GM19438 (cell line): ENCODE results near the gene ID1.
"Not testable (repeated sequence)": the region's sequence is repeated elsewhere in the genome, so short reads cannot be mapped to it uniquely, and the experiment has no call there.

Experiments
- ATAC-seq: cut with Tn5 transposase; IDR thresholded peaks from one replicate; pipeline ENCODE4 v1.9.1; 2021; ENCODE audit warnings: low read depth; ENCODE audit not compliant: unreplicated experiment

The ID1 gene

DNA sequence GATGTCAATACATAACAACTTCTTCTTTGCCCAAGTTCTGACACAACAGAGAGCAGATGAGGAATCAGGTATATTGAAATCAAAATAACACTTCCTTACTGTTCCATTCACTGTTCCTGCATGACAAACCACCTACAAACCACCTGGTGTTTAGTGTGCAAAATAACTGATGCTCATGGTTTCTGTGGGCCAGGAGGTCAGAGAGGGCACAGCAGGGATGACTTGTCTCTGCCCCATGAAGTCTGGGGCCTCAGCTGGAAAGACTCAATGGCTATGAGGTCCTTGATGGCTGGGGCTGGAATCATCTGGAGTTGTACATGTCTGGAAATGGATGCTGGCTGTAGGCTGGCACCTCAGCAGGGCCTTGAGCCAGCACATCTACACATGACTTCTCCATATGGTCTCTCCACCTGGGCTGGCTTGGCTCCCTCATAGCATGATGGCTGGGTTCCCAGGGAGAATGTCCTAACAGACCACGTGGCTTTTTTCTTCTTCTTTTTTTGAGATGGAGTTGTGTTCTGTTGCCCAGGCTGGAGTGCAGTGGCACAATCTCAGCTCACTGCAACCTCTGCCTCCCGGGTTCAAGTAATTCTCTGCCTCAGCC, 25.2 kb downstream of the ID1 start:
- no peak for ATAC-seq

DNA sequence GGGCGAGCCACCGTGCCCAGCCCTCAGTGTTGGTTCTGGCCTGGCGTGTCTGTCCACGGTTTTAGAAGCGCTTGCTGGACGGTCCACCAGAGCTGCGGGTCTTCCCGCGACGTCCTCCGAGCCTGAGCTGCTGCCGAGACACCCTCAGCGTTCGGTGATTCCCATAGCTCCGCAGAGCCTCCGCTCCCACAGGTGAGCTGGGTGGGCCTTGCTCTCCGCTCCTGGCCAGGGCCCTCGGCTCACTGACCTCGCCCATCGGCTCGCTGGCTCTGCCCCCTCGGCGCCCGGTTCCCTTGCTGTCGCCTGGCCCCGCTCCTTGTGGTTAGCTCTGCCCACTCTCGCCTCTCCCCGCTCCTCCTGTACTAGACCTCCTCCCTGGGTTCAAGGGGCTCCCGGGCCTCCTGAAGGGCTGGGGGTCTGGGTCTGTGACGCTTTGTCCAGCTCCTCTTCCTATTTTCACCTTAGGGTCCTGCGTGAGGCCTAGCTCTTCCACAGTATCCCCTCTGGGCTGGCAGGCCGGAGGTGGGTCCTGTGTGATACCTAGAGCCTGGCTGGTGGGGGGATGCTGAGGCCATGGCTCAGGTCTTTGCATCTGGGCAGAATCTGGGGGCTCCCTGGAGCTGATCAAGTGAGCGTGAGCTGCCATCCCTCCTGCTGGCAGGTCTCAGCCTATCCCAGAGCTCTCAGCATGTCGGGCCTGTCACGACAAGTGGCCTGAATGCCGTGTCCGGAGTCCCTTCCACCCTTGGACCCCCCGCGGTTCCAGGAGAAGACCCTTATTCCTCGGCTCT, 27.7 kb downstream of the ID1 start:
- no peak for ATAC-seq

DNA sequence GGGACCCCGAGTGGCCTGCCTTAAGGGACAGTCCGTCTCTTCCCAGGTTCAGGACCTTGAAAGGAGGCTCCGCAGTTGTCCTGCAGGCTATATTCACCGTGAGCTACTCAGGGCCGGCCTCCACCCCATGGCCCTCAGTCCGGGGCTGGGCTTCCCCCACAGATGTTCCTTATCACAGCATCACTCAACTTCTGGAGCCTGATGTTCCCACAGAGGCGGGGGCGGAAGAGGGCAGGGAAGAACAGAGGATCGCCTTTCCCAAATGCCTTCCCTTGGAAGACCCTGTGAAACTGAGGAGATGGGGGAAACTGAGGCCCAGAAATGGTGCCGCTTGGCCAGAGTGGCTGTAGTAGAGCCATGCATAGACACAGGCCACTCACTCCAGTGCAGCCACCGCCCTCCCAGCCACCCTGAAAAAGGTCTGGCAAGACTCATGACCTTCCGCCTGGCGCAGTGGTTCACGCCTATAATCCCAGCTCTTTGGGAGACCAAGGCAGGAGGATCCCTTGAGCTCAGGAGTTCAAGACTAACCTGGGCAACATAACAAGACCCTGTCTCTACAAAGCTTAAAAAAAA, 28.3 kb downstream of the ID1 start:
- no peak for ATAC-seq

DNA sequence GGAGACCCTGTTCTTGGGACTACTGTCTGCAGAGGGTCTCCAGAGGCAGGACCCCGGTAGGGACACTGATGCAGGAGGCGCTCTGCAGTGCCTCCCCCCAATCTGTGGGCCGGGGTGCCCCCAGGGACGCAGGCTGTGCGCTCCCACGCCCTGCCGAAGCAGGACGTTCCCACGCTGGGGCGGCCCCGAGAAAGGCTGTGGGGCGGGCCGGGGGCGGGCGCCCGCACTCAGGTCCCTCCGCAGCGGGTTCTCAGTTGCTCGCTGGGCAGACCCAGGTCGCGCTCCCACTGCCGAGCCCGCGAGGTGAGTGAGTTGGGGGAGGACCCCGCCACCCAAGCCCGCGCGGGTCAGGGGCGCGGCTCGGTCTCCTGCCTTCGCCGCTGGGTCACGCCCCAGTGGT, 32.6 kb downstream of the ID1 start, which contains the start of gene COX4I2:
TSS of gene COX4I2 (plus strand) at position 253 of the 400 bp plus-strand sequence. CDS start 1,106 bp downstream, outside the sequence.
- ATAC-seq, result no peak

DNA sequence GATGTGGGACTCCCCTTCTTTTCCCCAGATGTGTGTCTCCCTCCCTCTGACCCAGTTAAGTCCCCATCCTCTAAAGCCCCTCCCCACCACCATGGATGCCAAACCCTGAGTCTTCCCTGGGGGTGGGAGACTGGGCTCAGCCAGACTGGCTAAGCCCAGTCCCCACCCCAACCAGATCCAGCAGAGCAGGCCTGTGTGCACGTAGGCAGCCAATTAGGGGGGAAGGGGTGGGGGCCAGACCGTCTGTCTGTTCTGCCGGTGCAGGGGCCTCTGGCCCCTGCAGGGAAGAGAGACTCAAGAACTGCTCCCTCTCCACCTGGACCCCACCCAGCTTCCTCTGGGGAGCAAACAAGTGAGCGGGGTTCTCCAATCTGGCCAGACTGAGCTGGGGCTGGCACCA, 33.2 kb downstream of the ID1 start:
- no peak for ATAC-seq

DNA sequence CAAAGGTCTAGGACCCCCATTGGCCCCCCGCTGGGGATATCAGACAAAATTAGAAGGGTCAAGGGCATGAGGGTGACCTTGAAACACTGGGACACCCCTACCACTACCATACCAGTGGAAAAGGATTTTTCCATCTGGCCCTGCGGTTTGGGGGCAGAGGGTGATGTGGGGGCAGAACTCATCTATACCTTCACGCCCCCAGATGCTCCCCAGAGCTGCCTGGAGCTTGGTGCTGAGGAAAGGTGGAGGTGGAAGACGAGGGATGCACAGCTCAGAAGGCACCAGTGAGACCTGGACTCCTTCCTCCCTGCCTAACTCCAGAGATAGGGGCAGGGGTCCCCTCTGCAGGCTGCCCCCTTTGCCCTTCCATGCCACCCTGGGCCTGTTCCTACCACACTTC, 33.7 kb downstream of the ID1 start:
- ATAC-seq, result no peak

DNA sequence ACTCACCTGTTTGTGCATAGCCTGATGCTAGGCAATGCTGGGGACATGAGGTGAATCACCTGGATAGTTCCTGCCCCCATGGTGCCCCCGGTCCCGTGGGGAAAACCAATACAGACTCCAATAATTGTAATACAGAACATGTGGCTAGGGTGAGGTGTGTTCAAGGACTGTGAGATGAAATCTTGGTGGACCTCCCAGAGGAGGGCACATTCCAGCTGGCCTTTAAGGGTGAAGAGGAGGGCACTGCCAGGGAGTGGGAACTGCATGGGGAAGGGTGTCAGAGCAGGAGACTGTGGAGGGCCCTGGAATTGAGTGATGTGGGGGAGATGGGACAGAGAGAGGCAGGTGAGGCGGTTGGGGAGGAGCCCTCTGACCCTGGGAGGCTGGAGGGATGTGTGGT, 35.2 kb downstream of the ID1 start:
- no peak for ATAC-seq

DNA sequence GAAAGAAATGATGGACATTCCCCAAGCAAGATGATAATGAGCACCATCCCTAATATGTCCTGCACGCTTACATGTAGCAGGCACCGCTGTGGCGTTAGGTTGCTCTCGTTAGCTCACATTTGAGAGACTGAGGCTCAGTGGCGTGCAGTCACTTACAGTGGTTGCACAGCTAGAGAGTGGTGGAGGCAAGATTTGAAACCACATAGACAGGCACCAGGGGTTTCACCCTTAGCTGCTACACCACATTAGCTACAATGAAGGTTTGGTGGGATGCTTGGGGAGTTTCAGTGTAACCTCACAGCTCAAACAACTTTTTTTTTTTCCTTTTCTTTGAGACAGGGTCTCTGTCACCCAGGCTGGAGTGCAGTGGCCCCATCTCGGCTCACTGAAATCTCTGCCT, 36.3 kb downstream of the ID1 start:
- ATAC-seq, result no peak

DNA sequence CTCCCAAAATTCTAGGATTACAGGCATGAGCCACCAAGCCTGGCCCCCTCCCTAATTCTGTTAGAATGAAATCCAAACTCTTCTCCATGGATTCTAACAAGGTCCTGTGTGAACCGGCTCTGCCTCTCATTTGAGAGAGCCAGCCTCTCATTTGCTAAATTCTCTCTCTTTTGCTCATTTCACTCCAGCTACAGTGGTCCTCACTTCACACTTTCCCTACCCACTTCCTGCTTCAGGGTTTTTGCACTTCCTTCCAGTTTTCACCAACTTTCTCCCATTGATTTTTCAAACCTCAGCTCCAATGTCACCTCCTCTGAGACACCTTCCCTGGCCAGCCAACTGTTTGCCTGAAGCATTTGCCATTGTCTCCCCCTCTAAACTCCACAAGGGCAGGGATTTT, 37.7 kb downstream of the ID1 start:
- ATAC-seq, result no peak

DNA sequence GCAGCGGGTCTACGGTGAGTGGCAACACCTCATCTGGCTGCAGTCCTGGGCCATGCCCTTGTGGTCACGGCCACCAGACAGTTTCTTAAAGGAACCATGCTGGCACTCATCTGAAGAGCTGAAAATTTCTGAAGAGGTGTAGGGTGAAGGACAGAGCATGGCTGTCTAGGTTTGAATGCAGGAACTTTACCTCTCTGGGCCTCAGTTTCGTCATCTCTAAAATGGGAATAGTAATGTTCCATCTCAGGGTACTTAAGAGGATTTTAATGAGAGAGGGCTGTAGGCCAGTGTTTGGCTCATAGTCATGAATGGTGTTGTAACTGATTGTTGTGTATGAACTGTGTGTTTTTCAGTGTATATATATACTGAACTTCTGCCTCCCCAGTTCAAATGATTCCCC, 38.4 kb downstream of the ID1 start:
- ATAC-seq, result no peak

DNA sequence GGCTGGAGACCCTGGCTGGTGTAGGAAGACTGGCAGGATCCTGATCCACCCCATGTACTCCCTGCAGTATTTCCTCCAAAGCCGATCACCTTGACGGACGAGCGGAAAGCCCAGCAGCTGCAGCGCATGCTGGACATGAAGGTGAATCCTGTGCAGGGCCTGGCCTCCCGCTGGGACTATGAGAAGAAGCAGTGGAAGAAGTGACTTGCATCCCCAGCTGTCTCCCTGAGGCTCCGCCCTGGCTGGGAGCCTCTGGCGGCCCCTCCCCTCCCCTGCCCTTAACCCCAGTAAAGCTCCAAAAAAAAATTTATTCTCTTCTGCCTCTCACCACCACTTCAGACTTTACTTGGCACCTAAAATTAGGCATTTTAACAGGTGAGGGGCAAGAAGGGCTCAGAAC, 39.6 kb downstream of the ID1 start:
- no peak for ATAC-seq

DNA sequence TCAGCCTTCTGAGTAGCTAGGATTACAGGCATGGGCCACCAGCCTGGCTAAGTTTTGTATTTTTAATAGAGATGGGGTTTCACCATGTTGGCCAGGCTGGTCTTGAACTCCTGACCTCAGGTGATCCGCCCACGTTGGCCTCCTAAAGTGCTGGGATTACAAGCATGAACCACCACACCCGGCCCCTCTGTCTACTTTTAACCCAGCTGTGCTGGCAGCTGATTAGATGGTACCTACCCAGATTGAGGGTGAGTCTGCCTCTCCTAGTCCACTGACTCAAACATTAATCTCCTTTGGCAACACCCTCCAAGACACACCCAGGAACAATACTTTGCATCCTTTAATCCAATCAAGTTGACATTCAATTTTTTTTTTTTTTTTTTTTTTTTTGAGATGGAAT, 43.0 kb downstream of the ID1 start:
- not testable (repeated sequence) for ATAC-seq

DNA sequence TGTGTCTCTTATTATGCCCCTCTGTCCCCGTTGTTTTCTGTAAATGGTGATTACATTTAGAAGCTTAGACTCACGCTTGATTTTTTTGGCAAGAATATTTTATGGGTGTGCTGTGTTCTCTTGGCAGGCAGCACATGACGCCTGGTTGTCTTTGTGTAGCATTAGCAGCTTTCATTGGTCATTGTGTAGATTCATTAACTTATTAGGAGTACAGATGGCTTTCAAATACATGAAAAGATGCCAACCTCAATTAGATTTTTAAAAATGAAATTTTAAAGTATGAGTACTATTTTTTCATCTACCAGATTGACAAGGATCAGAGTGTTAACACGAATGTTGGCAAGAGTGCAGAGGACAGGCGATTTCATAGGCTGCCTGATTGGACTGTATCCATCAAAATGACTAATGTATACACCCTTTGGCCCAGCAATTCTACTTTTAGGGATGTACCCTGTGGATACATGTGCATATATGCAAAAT, 47.9 kb downstream of the ID1 start:
- ATAC-seq, result no peak

DNA sequence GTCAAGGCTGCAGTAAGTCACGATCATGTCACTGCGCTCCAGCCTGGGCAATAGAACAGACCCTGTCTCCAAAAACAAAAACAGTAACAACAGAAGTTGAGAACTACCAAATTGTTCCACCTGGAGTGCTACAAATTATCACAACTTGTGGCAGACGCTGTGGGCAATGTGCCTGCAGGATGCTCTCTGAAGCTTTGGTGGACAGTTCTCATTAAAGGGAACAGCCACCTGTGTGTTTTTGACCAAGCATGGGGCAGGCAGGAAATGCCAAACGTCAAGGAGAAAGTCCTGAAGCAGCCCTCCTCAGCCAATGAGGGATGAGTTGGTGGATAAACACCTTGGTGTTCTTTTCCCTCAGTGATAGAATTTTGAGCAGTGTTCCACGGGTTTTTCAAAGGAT, 48.5 kb downstream of the ID1 start:
- ATAC-seq, result no peak

DNA sequence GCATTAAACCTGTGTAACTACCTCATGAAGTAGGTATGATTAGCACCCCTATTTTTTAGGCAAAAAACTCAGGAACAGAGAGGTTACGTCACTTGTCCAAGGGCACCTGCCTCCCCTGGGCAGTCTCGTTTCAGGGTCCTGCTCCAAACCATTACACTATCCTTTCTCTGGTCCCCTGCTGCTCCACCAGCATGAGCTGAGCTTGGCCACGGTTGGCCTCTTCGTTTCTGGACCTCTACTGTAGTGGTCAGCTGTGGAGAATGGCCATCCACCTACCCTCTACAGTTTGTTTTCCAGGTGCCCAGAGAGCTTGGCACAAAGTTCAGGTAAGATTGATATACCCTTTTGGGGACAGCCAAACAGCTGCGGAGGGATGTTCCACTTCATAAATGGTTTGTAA, 49.4 kb downstream of the ID1 start:
- no peak for ATAC-seq
